K562 (cell line): Measurements from ENCODE around the gene TIMM50. TPM values are rescaled to one million over a fixed set of nuclear protein-coding genes. Genes with fewer than 3 reads are reported as not detected.

Experiments used
- CBX1 ChIP-seq: sonication (generic); IDR thresholded peaks from 2 replicates; pipeline ENCODE4 v1.6.1; 2016; ENCODE audit warnings: antibody characterized with exemption, low read depth, mild to moderate bottlenecking
- CBX5 ChIP-seq: IDR thresholded peaks from 2 replicates; pipeline ENCODE4 v1.6.1; 2014; ENCODE audit warnings: low read depth, borderline replicate concordance
- ELF2 ChIP-seq: fragments of 250-450 bp; sonication (Bioruptor Pico); IDR thresholded peaks from 2 replicates; pipeline ENCODE4 v1.5.0; 2021; ENCODE audit warnings: mild to moderate bottlenecking
- FOXJ3 ChIP-seq: sonication (generic); formaldehyde crosslinking; IDR thresholded peaks from 2 replicates; pipeline ENCODE4 v1.4.0; 2020; ENCODE audit warnings: mild to moderate bottlenecking, missing genetic modification reagents
- HDAC1 ChIP-seq, 2 experiments: fragments of 450-650 bp; IDR thresholded peaks; 2 replicates each; pipeline ENCODE4 v1.6.1; 2016 to 2017; ENCODE audit warnings: inconsistent platforms in 1 of 2, mild to moderate bottlenecking in 1 of 2, moderate library complexity in 1 of 2
- KDM5B ChIP-seq: fragments of 200-600 bp; sonication (generic); IDR thresholded peaks from 2 replicates; pipeline ENCODE4 v1.6.1; 2012; ENCODE audit warnings: low read depth, mild to moderate bottlenecking, moderate library complexity, low read length, control low read depth, inconsistent platforms; ENCODE audit not compliant: insufficient replicate concordance
- KLF13 ChIP-seq: fragments of 450-650 bp; IDR thresholded peaks from 2 replicates; pipeline ENCODE4 v1.6.1; 2016; ENCODE audit warnings: missing genetic modification characterization, low read depth, mild to moderate bottlenecking, missing compliant biosample characterization, moderate library complexity, borderline replicate concordance
- MEIS2 ChIP-seq: fragments of 450-650 bp; IDR thresholded peaks from 2 replicates; pipeline ENCODE4 v1.6.1; 2014; ENCODE audit warnings: mild to moderate bottlenecking; ENCODE audit not compliant: partially characterized antibody
- NELFE ChIP-seq: IDR thresholded peaks from 2 replicates; pipeline ENCODE4 v1.6.1; 2011; ENCODE audit warnings: mild to moderate bottlenecking; ENCODE audit not compliant: insufficient read depth, insufficient read length
- RBBP5 ChIP-seq: fragments of 200-600 bp; sonication (generic); IDR thresholded peaks from 2 replicates; pipeline ENCODE4 v1.6.1; 2012; ENCODE audit warnings: borderline replicate concordance, mild to moderate bottlenecking, low read length, control low read depth, inconsistent platforms; ENCODE audit not compliant: insufficient read depth, poor library complexity, severe bottlenecking
- SMAD3 ChIP-seq: fragments of 450-650 bp; formaldehyde crosslinking; conservative IDR thresholded peaks from 2 replicates; pipeline ENCODE4 v1.4.0; 2020; ENCODE audit warnings: mild to moderate bottlenecking
- SRF ChIP-seq, 2 experiments: fragments of 250-450, 450-650 bp in 1 of 2; sonication (Bioruptor Pico) in 1 of 2; sonication (generic) in 1 of 2; formaldehyde crosslinking; IDR thresholded peaks; 2 replicates each; pipeline versions ENCODE4 v1.5.0 to v1.5.1; 2020 to 2022; ENCODE audit warnings: mild to moderate bottlenecking in 1 of 2, missing genetic modification reagents in 1 of 2
- TBP ChIP-seq: optimal IDR thresholded peaks from 2 replicates; pipeline ENCODE3; 2011; ENCODE audit warnings: low read depth, low read length, improper control_type of control experiment
- TEAD4 ChIP-seq, 2 experiments: sonication (generic) in 1 of 2; formaldehyde crosslinking in 1 of 2; IDR thresholded peaks; 2 replicates each; pipeline versions ENCODE4 v1.6.1 to v1.8.0; 2012 to 2022; ENCODE audit warnings: borderline replicate concordance in 1 of 2, inconsistent platforms in 1 of 2, low read length in 1 of 2, mild to moderate bottlenecking in 1 of 2, missing genetic modification reagents in 1 of 2
- U2AF1 ChIP-seq: fragments of 200-400 bp; formaldehyde crosslinking; optimal IDR thresholded peaks from 2 replicates; pipeline ENCODE3; 2017; ENCODE audit warnings: mild to moderate bottlenecking, low read depth, low read length, moderate library complexity
- ZEB2 ChIP-seq: fragments of 450-650 bp; IDR thresholded peaks from 2 replicates; pipeline ENCODE4 v1.6.1; 2016
- ZFP1 ChIP-seq: fragments of 450-650 bp; formaldehyde crosslinking; IDR thresholded peaks from 2 replicates; pipeline ENCODE4 v1.4.0; 2020; ENCODE audit warnings: mild to moderate bottlenecking, mixed read lengths
- ZFP30 ChIP-seq: fragments of 250-450 bp; sonication (Bioruptor Pico); IDR thresholded peaks from 2 replicates; pipeline ENCODE4 v1.8.0; 2022; ENCODE audit warnings: moderate library complexity, mild to moderate bottlenecking, inconsistent platforms, borderline replicate concordance
- ZNF121 ChIP-seq: sonication (generic); formaldehyde crosslinking; conservative IDR thresholded peaks from 2 replicates; pipeline ENCODE4 v1.8.0; 2022; ENCODE audit warnings: missing genetic modification reagents
- ZNF124 ChIP-seq: sonication (generic); formaldehyde crosslinking; IDR thresholded peaks from 2 replicates; pipeline ENCODE4 v1.8.1; 2022; ENCODE audit warnings: missing genetic modification reagents
- ZNF133 ChIP-seq: fragments of 250-450 bp; sonication (Bioruptor Pico); IDR thresholded peaks from 2 replicates; pipeline ENCODE4 v1.4.0; 2020; ENCODE audit warnings: mild to moderate bottlenecking
- ZNF347 ChIP-seq: fragments of 450-650 bp; formaldehyde crosslinking; IDR thresholded peaks from 2 replicates; pipeline ENCODE4 v1.4.0; 2020; ENCODE audit warnings: low read depth, mild to moderate bottlenecking, moderate library complexity
- ZNF696 ChIP-seq: fragments of 250-450 bp; sonication (Bioruptor Pico); conservative IDR thresholded peaks from 2 replicates; pipeline ENCODE4 v1.4.0; 2020; ENCODE audit warnings: mild to moderate bottlenecking, moderate library complexity
- polyA plus RNA-seq, 8 experiments: library from polyadenylated mRNA; depleted of rRNA in 4 of 8; stranded (reverse) in 5 of 8; unstranded in 3 of 8; fragments of >200 nt; fragmentation: Nextera tagmentation in 2 of 8; fragmentation: Illumina TruSeq in 1 of 8; extraction: Ambion mirVana in 2 of 8; extraction: Trizol in 1 of 8; gene quantifications; 2 replicates each; pipeline versions ENCODE4 v1.2.1 to v1.2.3, GENCODE V29; 2011 to 2014; ENCODE audit warnings: inconsistent platforms in 1 of 8, missing spikeins in 1 of 8
- total RNA-seq, 7 experiments: library from RNA; depleted of rRNA in 6 of 7; stranded (reverse); fragments of >200 nt in 6 of 7; fragmentation: Illumina TruSeq in 2 of 7; extraction: Trizol in 2 of 7; gene quantifications; 2 replicates each; pipeline versions ENCODE4 v1.2.1 to v1.2.3, GENCODE V29; 2011 to 2021; ENCODE audit warnings: low replicate concordance in 1 of 7
- TF ChIP-seq, protein P1 (sequence below): fragments of 450-650 bp; IDR thresholded peaks from 2 replicates; pipeline ENCODE4 v1.6.1; 2016; ENCODE audit warnings: mild to moderate bottlenecking
- TF ChIP-seq, protein P2 (sequence below), 2 experiments: fragments of 200-800 bp in 1 of 2; sonication (Bioruptor generic) in 1 of 2; sonication (generic) in 1 of 2; formaldehyde crosslinking in 1 of 2; IDR thresholded peaks in 1 of 2; conservative IDR thresholded peaks in 1 of 2; 2 replicates each; pipeline versions ENCODE4 v1.5.0 to v1.6.1; 2016 to 2020; ENCODE audit warnings: missing compliant biosample characterization in 1 of 2, missing genetic modification characterization in 1 of 2, missing genetic modification reagents in 1 of 2

The TIMM50 gene
- total and polyA plus RNA-seq, 9 of the 15 experiments (the other 6 are each of a cell fraction or from before 2014, with no cell fraction given) = 28.3 to 221 (median 170) TPM

DNA sequence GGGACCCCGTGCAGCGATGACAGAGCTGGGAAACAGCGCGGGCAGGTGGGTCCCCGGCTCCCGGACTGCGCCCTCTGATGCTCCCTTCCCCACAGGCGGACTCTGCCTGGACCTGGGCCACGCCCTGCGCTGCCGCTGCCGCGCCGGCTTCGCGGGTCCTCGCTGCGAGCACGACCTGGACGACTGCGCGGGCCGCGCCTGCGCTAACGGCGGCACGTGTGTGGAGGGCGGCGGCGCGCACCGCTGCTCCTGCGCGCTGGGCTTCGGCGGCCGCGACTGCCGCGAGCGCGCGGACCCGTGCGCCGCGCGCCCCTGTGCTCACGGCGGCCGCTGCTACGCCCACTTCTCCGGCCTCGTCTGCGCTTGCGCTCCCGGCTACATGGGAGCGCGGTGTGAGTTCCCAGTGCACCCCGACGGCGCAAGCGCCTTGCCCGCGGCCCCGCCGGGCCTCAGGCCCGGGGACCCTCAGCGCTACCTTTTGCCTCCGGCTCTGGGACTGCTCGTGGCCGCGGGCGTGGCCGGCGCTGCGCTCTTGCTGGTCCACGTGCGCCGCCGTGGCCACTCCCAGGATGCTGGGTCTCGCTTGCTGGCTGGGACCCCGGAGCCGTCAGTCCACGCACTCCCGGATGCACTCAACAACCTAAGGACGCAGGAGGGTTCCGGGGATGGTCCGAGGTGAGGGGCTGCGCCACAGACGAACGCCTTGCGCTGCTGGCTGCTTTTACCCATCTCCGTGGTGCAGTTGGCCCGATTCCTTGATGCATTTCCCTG, 26.5 kb downstream of the TIMM50 start (continued):
- TF ChIP-seq, protein P1, sequence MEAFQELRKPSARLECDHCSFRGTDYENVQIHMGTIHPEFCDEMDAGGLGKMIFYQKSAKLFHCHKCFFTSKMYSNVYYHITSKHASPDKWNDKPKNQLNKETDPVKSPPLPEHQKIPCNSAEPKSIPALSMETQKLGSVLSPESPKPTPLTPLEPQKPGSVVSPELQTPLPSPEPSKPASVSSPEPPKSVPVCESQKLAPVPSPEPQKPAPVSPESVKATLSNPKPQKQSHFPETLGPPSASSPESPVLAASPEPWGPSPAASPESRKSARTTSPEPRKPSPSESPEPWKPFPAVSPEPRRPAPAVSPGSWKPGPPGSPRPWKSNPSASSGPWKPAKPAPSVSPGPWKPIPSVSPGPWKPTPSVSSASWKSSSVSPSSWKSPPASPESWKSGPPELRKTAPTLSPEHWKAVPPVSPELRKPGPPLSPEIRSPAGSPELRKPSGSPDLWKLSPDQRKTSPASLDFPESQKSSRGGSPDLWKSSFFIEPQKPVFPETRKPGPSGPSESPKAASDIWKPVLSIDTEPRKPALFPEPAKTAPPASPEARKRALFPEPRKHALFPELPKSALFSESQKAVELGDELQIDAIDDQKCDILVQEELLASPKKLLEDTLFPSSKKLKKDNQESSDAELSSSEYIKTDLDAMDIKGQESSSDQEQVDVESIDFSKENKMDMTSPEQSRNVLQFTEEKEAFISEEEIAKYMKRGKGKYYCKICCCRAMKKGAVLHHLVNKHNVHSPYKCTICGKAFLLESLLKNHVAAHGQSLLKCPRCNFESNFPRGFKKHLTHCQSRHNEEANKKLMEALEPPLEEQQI = no peak
- TF ChIP-seq U2AF1 (no peak), ZNF121 (CRISPR knock-in tag) (peak; percentile 43), ZNF696 (CRISPR knock-in tag) (no peak), ZEB2 (no peak), TBP (no peak), ZFP30 (no peak), ZNF124 (CRISPR knock-in tag) (no peak), RBBP5 (peak; percentile 66), ZFP1 (CRISPR knock-in tag) (no peak), CBX1 (peak; percentile 73; the same call in 1 of the 2 replicates), ZNF133 (CRISPR knock-in tag) (no peak), ZNF347 (CRISPR knock-in tag) (no peak), NELFE (no peak), SMAD3 (CRISPR knock-in tag) (no peak), KLF13 (tag) (peak; percentile 11; the same call in 1 of the 2 replicates), HDAC1 (IDR thresholded peaks at IDR 0.05) (peak in 1 of 2 experiments; percentile 61; a peak in 2 of 4 replicates), FOXJ3 (no peak), CBX5 (no peak), MEIS2 (peak; percentile 73), KDM5B (peak; percentile 52), ELF2 (CRISPR knock-in tag) (no peak), SRF (CRISPR knock-in tag; IDR thresholded peaks at IDR 0.05) (no peak), TEAD4 (IDR thresholded peaks at IDR 0.05; ENCODE audit: low read length) (no peak; the same call in 1 of the 2 replicates), TEAD4 (CRISPR knock-in tag; IDR thresholded peaks at IDR 0.05; ENCODE audit: borderline replicate concordance) (peak; percentile 79; the same call in 1 of the 2 replicates)
- TF ChIP-seq, protein P2, sequence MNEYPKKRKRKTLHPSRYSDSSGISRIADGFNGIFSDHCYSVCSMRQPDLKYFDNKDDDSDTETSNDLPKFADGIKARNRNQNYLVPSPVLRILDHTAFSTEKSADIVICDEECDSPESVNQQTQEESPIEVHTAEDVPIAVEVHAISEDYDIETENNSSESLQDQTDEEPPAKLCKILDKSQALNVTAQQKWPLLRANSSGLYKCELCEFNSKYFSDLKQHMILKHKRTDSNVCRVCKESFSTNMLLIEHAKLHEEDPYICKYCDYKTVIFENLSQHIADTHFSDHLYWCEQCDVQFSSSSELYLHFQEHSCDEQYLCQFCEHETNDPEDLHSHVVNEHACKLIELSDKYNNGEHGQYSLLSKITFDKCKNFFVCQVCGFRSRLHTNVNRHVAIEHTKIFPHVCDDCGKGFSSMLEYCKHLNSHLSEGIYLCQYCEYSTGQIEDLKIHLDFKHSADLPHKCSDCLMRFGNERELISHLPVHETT (CRISPR knock-in tag; conservative IDR thresholded peaks at IDR 0.05 in 1 of 2, IDR thresholded peaks at IDR 0.05 in 1 of 2) = no peak
